B cell (primary cell): Measurements from ENCODE around the gene JUP. TPM values are rescaled to one million over a fixed set of nuclear protein-coding genes. Genes with fewer than 3 reads are reported as not detected.

Experiments used
- ATAC-seq: fragments of 200-7000 bp; cut with Tn5 transposase; one replicate; pipeline ENCODE4 v1.10.0; 2021; ENCODE audit warnings: low read depth, mild to moderate bottlenecking, moderate number of reproducible peaks, moderate library complexity
- CTCF ChIA-PET: fragments of 350-600 bp; sonication (Branson Sonifier 250); formaldehyde crosslinking; loops from one replicate; lab custom pipeline; 2021; ENCODE audit warnings: antibody characterized with exemption, inconsistent platforms; lab: Charles Lee
- POLR2A ChIA-PET: fragments of 350-600 bp; sonication (Branson Sonifier 250); formaldehyde crosslinking; loops from one replicate; lab custom pipeline; 2021; ENCODE audit warnings: antibody characterized with exemption; lab: Charles Lee
- DNase-seq: peaks from one replicate; pipeline ENCODE4 v3.0.0; 2013
- H2AFZ ChIP-seq: 2 replicates; pipeline ENCODE4 v1.6.1; 2012; ENCODE audit warnings: mild to moderate bottlenecking, low read depth, low read length; ENCODE audit not compliant: insufficient read depth, poor library complexity, severe bottlenecking
- H3K27ac ChIP-seq, 2 donors: 1 replicate in 1 of 2; 2 replicates in 1 of 2; pipeline ENCODE4 v1.5.1; 2012 to 2013; ENCODE audit warnings: low read length in 2 of 2, mild to moderate bottlenecking in 2 of 2, moderate library complexity in 1 of 2
- H3K27me3 ChIP-seq, 4 experiments: fragments of 200-600 bp in 1 of 4; sonication (generic) in 1 of 4; replicated peaks in 1 of 4; 1 replicate in 2 of 4; 2 replicates in 2 of 4; pipeline versions ENCODE4 v1.6.1 to v1.7.0; 2013 to 2016; ENCODE audit warnings: low read length in 3 of 4, mild to moderate bottlenecking in 2 of 4, mixed read lengths in 1 of 4, moderate library complexity in 1 of 4; ENCODE audit not compliant: insufficient read depth in 4 of 4, control insufficient read depth in 3 of 4; ENCODE audit errors: control extremely low read depth in 1 of 4
- H3K36me3 ChIP-seq, 2 experiments: replicated peaks in 1 of 2; 1 replicate in 1 of 2; 2 replicates in 1 of 2; pipeline versions ENCODE4 v1.6.1 to v1.7.1; 2013; ENCODE audit warnings: low read length in 1 of 2; ENCODE audit not compliant: insufficient read depth in 2 of 2, control insufficient read depth in 1 of 2; ENCODE audit errors: control extremely low read depth in 1 of 2, extremely low read depth in 1 of 2
- H3K4me1 ChIP-seq, 2 donors: fragments of 200-600 bp in 1 of 2; sonication (generic) in 1 of 2; 1 replicate in 1 of 2; 2 replicates in 1 of 2; pipeline versions ENCODE4 v1.5.1 to v1.6.1; 2013 to 2017; ENCODE audit warnings: low read length in 2 of 2; ENCODE audit not compliant: control insufficient read depth in 2 of 2, insufficient read depth in 2 of 2
- H3K4me2 ChIP-seq: replicated peaks from 2 replicates; pipeline ENCODE3; 2012; ENCODE audit warnings: mild to moderate bottlenecking, low read depth, low read length; ENCODE audit not compliant: poor library complexity, severe bottlenecking
- H3K4me3 ChIP-seq, 5 experiments: fragments of 200-600 bp in 1 of 5; sonication (generic) in 1 of 5; 1 replicate in 3 of 5; 2 replicates in 2 of 5; pipeline versions ENCODE4 v1.5.1 to v1.7.0; 2011 to 2016; ENCODE audit warnings: low read length in 4 of 5, mild to moderate bottlenecking in 4 of 5, low read depth in 2 of 5, control low read depth in 1 of 5, moderate library complexity in 1 of 5; ENCODE audit not compliant: insufficient read depth in 1 of 5; ENCODE audit errors: control extremely low read depth in 1 of 5, extremely low read depth in 1 of 5
- H3K79me2 ChIP-seq: fragments of 200-600 bp; sonication (generic); one replicate; pipeline ENCODE4 v1.6.0; 2016; ENCODE audit warnings: low read length; ENCODE audit not compliant: control insufficient read depth, insufficient read depth
- H3K9ac ChIP-seq: fragments of 200-600 bp; sonication (generic); 2 replicates; pipeline ENCODE4 v1.6.1; 2017; ENCODE audit warnings: mild to moderate bottlenecking, low read length, moderate library complexity
- H3K9me3 ChIP-seq, 3 donors: one replicate each; pipeline versions ENCODE4 v1.6.1 to v1.7.1; 2013; ENCODE audit warnings: low read length in 2 of 3; ENCODE audit not compliant: control insufficient read depth in 2 of 3, insufficient read depth in 1 of 3; ENCODE audit errors: control extremely low read depth in 1 of 3
- H4K20me1 ChIP-seq: 2 replicates; pipeline ENCODE4 v1.6.0; 2012; ENCODE audit warnings: mild to moderate bottlenecking, low read length; ENCODE audit not compliant: insufficient read depth, control insufficient read depth, poor library complexity, severe bottlenecking
- H3K27ac Mint-ChIP-seq: one replicate; pipeline ENCODE4 v1.8.0; 2021; ENCODE audit warnings: mixed read lengths
- H3K27me3 Mint-ChIP-seq: one replicate; pipeline ENCODE4 v1.8.0; 2021; ENCODE audit warnings: mixed read lengths
- H3K4me1 Mint-ChIP-seq: one replicate; pipeline ENCODE4 v1.8.0; 2021; ENCODE audit warnings: mixed read lengths
- H3K4me3 Mint-ChIP-seq: one replicate; pipeline ENCODE4 v1.8.0; 2021; ENCODE audit warnings: mixed read lengths
- H3K9me3 Mint-ChIP-seq: one replicate; pipeline ENCODE4 v1.8.0; 2022; ENCODE audit warnings: mixed read lengths; ENCODE audit not compliant: insufficient read depth
- EZH2 ChIP-seq: IDR thresholded peaks from 2 replicates; pipeline ENCODE4 v1.6.1; 2012; ENCODE audit warnings: borderline replicate concordance, low read depth, mild to moderate bottlenecking, moderate library complexity, low read length; ENCODE audit not compliant: insufficient read depth, poor library complexity, severe bottlenecking
- WGBS: methylation state at CpG from one replicate; pipeline ENCODE4 v1.1.5; 2013; ENCODE audit warnings: missing lambda C conversion rate; ENCODE audit not compliant: insufficient coverage; 5-methylcytosine and 5-hydroxymethylcytosine counted together
- intact Hi-C: fragments of 100-400 bp; cut with micrococcal nuclease; formaldehyde crosslinking; loops from one replicate; pipeline ENCODE4 v1.10.0; 2022
- polyA plus RNA-seq: library from polyadenylated mRNA; depleted of rRNA; stranded (reverse); fragments of >200 nt; gene quantifications from 2 replicates; pipeline ENCODE4 v1.2.3, GENCODE V29; 2012
- total RNA-seq, 2 donors: library from RNA; stranded (reverse); fragments of 120-200 nt in 1 of 2; gene quantifications; 1 replicate in 1 of 2; 2 replicates in 1 of 2; pipeline versions ENCODE4 v1.2.3 to v1.2.4, GENCODE V29; 2013 to 2022
- TF ChIP-seq, protein P1 (sequence below): fragments of 200-600 bp; IDR thresholded peaks from one replicate; pipeline ENCODE4 v1.8.0; 2022; ENCODE audit warnings: antibody characterized with exemption, mild to moderate bottlenecking

The JUP gene
- total and polyA plus RNA-seq, 2 donors (not counting 1 experiment from before 2014, with no cell fraction given) = 62.9 to 63.3 TPM

- Histone ChIP-seq H3K9ac (no peak overlapping the region), H3K27ac (no peak overlapping the region), H3K4me1 (peaks cover 7 to 25% of the 10 kb centered on the region in 2 donors), H3K9me3 (no peaks in the 10 kb centered on the region), H3K79me2 (peaks cover 27% of the 10 kb centered on the region), H2AFZ (no peak overlapping the region), H3K4me3 (no peak overlapping the region), H3K4me2 (no peak overlapping the region), H3K27me3 (no peaks in the 10 kb centered on the region), H4K20me1 (peaks cover 25% of the 10 kb centered on the region), H3K36me3 (peaks cover 0 to 74% of the 10 kb centered on the region in 2 experiments)
- ChIA-PET CTCF (interaction anchor here (1.7 to 1.9 kb wide), 2 partner anchors 17 to 31 kb away, joined by 5 to 6 read pairs; partner anchors contain the start of gene JUP), POLR2A (no interaction called here)
- intact Hi-C loops = no loop called here
- H3K27ac Mint-ChIP-seq = no peak overlapping the region
- no peaks in the 10 kb centered on the region for H3K9me3 Mint-ChIP-seq
- DNase-seq (no peak), ATAC-seq (no peak)
- H3K4me3 Mint-ChIP-seq = no peak overlapping the region
- H3K4me1 Mint-ChIP-seq = peaks cover 17% of the 10 kb centered on the region
- no peaks in the 10 kb centered on the region for H3K27me3 Mint-ChIP-seq
- WGBS = 96% methylated on average over 16 of the region's 16 CpGs
- TF ChIP-seq, protein P1, sequence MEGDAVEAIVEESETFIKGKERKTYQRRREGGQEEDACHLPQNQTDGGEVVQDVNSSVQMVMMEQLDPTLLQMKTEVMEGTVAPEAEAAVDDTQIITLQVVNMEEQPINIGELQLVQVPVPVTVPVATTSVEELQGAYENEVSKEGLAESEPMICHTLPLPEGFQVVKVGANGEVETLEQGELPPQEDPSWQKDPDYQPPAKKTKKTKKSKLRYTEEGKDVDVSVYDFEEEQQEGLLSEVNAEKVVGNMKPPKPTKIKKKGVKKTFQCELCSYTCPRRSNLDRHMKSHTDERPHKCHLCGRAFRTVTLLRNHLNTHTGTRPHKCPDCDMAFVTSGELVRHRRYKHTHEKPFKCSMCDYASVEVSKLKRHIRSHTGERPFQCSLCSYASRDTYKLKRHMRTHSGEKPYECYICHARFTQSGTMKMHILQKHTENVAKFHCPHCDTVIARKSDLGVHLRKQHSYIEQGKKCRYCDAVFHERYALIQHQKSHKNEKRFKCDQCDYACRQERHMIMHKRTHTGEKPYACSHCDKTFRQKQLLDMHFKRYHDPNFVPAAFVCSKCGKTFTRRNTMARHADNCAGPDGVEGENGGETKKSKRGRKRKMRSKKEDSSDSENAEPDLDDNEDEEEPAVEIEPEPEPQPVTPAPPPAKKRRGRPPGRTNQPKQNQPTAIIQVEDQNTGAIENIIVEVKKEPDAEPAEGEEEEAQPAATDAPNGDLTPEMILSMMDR = no peak
- TF ChIP-seq EZH2 = no peak
Measured at GRCh38 chr17:41769346-41769862, 17.1 kb downstream of the JUP start.

DNA sequence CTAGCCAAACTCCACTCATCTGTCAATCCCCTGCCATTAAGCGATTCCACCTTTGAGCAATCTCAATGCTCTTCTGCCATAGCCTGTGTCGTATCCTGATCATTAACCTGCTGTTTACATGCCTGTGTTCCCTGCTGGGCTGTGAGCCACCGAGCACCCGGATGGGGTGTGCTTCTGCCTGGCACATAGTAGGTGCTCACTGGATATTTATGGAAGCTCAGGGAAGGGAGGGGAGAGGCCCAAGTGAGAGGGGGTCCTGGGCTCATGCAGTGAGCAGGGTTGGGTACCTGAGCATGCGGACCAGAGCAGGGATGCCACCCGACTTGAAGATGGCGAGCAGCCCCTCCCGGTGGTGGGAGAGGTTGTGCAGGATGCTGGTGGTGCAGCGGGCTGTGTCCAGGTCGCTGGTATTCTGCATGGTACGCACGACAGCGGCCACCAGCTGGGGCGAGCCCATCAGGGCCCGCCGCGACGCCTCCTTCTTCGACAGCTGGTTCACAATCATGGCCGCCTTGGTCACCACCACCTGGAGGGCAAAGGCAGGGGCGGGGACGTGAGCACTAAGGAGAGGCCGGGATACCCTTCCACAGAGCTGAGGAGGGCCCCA, 17.7 kb downstream of the JUP start:
- Histone ChIP-seq H2AFZ (no peak overlapping the region), H3K27me3 (no peaks in the 10 kb centered on the region), H3K9me3 (no peaks in the 10 kb centered on the region), H3K4me2 (no peak overlapping the region), H3K4me3 (no peak overlapping the region), H3K79me2 (peaks cover 23% of the 10 kb centered on the region), H3K9ac (no peak overlapping the region), H3K27ac (no peak overlapping the region), H3K4me1 (peaks cover 7 to 21% of the 10 kb centered on the region in 2 donors), H3K36me3 (peaks cover 0 to 77% of the 10 kb centered on the region in 2 experiments), H4K20me1 (peaks cover 23% of the 10 kb centered on the region)
- H3K27me3 Mint-ChIP-seq = no peaks in the 10 kb centered on the region
- no peak overlapping the region for H3K27ac Mint-ChIP-seq
- CTCF ChIA-PET = interaction anchor here (0.6 to 1.9 kb wide), 4 partner anchors 17 to 32 kb away, joined by 3 to 6 read pairs (median 5); partner anchors contain the start of gene JUP
- 98% methylated on average over 23 of the region's 23 CpGs for WGBS
- intact Hi-C loops = no loop called here
- TF ChIP-seq EZH2 = no peak
- TF ChIP-seq, protein P1 = no peak
- no peak for DNase-seq
- H3K9me3 Mint-ChIP-seq = no peaks in the 10 kb centered on the region
- POLR2A ChIA-PET = no interaction called here
- ATAC-seq = no peak
- H3K4me3 Mint-ChIP-seq = no peak overlapping the region
- H3K4me1 Mint-ChIP-seq = peaks cover 15% of the 10 kb centered on the region
